Measurements from ENCODE around the gene CLMP.
"Not testable (repeated sequence)": the region's sequence is repeated elsewhere in the genome, so short reads cannot be mapped to it uniquely, and the experiment has no call there.

Gene CLMP

GRCh38 chr11:123217897-123218296 lies 22.8 kb upstream of the CLMP start:
- FAIRE-seq = no peak

DNA sequence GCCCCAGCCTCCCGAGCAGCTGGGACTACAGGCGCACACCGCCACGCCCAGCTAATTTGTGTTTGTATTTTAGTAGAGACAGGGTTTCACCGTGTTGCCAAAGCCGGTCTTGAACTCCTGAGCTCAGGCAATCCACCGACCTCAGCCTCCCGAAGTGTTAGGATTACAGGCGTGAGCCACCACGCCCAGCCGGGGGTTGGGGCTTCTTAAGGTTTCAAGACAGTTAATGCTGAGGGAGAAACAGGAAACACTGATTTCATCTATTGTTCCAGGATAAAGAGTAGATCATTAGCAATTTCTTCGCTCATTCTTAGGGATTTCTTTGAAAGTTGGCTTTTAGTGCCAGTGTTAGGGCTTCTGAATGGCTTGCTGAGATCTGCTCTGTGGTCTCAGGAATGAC lies 21.2 kb upstream of the CLMP start:
- no peak for FAIRE-seq

- no peak for FAIRE-seq
Measured at GRCh38 chr11:123214940-123215339, 19.9 kb upstream of the CLMP start.

DNA sequence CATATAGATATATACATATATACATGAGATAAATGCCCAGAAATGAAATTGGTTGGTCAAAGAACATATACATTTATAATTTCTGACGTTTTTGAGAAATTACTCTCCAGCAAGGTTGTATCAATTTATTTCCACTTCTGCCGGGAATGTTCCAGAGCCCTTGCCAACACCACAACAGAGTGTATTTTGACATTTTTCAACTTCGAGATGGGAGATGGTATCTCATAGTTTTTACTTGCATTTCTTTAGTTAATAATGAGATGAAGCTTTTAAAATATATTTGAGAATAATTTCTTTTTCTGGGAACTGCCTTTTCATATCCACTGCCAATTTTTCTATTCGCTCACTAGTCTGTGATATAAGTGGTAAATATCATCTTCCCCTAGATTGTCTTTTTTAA lies 19.3 kb upstream of the CLMP start:
- FAIRE-seq = no peak

DNA sequence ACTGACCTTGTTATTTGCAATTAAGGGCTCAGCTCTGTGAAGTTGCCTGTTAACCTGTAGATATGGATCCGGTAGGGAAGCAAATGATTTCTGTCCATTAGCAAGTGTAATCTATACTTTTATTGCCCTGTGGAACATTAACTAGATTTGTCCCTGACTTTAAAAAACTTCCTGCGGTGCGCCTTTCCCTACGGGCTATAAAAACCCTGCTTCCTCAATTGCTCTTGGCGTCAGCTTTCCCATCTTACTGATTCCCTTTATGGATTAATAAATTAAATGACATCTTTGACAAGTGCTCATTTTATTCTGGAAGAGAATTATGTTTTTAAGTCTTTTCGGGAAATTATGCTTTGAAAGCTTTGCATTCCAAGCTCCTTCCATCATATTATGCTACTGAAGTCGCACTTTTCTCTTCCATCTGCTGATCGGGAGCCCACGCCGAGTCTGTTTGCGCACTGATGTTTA lies 18.3 kb upstream of the CLMP start:
- FAIRE-seq = no peak

- FAIRE-seq = no peak
Measured at GRCh38 chr11:123212406-123212805, 17.4 kb upstream of the CLMP start.

DNA sequence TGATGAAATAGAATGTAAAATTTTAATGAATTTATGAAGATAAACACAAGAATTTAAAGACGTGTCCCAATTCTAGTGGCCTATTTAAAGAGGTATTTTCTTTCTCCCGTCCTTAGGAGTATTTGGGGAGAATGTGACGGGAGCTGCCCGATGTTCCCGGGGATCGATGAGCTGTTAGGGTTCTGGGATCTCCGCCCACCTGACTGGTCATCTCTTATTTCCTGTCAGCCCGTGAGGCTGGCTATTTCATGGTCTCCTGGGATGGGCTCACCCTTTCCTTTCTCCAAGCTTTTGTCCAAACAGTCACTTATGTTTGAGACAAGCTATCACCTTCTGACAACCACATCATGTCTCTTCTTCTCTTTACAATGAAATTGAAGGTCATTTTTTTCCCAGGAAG lies 16.9 kb upstream of the CLMP start:
- no peak for FAIRE-seq

DNA sequence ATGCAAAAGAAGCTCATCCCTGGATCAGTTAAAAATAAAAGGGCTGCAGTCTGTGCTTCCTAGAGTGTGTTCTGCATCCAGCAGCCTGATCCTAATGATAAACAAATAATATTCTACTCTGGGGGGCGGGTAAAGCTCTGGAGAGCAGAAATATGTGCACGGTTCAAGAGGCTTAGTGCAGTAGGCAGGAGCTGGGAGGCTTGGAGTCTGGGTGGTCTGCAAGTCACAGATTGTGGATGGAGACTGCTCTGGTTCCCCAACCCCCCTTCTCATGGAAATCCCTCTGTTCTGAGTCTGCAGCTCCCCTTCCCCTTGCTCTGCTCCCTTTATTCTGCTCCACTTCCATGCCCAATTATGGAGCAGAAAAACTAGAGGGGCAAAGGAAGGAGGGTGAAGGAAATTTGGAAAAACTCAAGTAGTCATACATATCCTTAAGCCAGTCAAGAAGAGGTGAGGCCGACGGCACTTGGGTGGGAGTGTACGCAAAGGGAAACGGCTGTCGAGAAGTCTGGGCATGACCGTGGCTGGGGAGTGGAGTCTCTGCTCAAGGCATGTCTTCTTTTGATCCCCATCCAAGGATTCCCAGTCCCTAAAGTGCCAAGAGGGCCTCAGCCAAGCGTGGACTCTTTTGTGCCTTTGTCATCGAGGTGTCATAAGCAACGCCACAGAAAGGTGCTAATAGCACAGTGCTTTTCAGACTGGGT lies 16.3 kb upstream of the CLMP start:
- FAIRE-seq = no peak

DNA sequence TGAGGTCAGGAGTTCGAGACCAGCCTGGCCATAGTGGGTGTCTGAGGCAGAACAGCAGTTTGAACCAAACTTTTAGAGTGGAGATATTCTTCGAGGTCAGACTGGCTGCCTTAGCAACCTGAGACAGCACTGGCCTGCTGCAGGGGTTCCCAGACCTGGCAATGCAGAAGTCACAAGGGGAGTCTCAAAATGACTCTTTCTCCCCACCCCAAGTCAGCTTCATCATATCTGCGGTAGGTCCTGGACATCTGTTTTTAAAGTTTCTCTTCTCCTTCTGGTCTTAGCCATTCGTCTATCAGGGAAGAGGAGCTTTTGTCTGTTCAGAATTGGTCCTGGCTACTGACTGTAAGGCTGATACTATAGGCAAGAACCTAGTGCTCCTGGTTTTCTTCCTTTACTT lies 14.5 kb upstream of the CLMP start:
- FAIRE-seq = no peak

GRCh38 chr11:123206791-123207434 lies 11.9 kb upstream of the CLMP start:
- FAIRE-seq = no peak

DNA sequence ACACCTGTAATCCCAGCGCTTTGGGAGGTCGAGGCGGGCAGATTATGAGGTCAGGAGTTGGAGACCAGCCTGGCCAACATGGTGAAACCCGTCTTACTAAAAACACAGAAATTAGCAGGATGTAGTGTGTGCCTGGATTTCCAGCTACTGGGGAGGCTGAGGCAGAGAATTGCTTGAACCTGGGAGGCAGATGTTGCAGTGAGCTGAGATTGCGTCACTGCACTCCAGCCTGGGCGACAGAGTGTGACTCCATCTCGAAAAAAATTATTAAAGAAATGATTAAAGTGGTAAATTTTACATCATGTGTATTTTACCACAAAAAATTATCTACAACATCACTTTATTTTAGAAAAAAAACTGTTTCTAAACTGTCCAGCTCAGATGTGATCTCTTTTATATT lies 11.0 kb upstream of the CLMP start:
- not testable (repeated sequence) for FAIRE-seq

DNA sequence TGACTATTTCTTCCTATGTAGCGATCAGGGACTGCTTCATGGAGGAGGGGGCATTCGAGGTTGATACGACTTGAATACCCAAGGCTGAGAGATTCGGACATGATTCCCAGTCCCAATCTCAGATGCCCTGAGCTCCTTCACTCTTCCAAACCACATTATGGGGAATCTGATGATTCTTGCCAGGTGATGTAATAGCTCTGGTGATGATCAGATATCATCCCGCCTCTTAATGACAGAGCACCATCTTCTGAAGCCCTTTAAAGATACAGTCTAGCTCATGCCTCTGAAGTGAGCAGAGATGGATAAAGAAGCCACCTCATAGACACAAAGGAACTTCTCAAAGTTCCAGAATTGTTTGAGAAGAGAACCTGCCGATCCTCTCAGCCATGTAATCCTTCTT lies 8.9 kb upstream of the CLMP start:
- FAIRE-seq = no peak

DNA sequence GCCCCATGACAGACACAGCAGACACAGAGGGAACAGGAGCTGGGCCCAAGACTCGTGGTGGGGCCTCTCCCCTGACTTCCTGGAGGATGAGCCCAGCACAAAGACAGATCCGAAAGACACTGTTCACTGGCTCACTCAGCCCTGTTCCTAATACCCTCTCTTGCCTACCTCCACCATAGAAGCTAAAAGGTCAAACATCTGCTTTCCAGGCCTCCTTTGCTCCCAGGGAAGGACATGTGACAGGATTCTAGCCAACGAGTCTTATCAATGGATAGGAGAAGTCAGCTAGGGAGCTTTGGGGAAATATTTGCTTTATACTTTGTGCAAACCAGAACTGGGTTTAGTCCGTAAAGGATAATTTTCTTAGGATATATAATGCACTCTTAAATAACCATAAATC lies 8.4 kb upstream of the CLMP start:
- no peak for FAIRE-seq

DNA sequence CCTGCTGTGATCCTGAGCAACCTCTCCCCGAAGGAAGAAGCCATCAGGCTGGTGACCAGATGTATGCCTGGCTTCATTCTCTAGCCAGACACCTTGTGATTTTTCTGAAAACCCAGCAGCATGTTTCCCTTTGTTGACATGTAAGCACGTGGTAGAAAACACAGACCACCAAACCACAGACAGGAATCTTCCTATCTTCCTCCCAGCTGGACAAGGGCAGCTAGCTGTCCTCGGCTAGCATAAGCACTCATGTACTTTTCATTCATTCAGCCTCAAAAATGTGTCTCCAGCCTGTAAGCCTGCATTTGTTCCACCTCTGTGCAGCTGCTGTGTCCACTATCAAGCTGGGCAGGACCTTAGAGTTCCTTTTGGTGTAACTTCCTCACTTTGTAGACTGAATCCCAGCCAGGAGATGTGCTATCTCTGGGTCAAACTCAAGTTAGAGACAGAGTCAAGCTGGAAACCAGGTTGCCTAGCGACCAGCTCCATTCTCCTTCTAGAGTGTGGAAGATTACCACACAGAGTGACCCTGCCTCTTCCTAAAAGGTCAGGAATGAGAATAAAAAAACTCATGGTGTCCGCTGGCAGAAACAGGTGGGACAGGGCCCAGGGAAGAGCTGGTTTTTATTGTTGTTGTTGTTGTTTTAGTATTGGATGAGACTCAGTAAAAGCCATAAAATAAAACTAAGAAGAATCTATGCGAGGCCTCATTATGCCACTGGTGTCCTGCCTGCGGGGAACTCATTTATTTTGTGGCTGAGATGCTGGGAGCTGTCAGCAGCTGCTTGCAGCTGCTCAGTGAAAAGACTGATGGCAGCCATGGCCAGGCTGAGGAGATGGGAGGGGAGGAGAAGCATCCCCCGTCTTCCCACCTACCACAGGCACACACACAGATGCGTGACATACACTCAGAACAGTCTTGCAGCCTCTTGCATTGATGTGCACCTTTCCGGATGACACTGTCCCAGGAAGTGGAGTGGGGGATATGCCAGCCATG lies 7.4 kb upstream of the CLMP start:
- FAIRE-seq = no peak

DNA sequence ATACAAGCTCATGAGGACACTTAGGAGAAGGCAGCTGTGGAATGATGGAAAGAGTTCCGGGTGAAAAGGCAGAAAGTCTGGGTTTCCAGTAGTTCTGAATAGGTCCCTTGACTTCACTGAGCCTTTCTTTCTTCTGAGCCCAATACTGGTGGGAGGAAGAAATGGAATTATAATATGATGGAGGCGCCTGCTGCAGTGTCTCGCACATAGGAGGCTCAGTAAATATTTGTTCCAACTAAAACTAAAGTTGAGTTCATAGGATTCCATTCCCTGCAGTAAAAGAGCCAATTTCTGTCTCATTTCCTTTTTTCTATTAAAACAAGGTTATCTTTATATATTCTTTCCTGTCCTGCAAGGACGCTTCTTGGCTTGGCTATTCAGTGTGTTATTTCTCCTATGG lies 5.2 kb upstream of the CLMP start:
- no peak for FAIRE-seq

DNA sequence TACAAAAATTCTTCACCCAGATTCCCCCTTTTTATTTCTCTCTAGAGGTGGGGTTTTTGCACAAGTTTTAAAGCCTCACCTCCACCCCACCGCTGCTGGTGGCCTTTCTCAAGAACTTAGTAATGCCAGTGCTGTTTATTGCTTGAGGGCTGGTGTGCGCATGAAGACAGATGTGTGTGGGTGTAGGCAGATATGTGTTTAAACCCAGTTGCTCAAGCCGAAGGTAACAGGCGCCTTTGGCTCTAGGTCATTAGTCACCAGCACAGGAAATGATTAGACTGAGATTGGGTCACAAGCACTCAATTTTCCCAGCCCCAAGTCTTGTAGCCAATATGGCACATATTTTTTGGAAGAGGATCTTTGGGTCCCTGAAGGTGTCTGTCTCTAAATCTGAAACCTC lies 2.7 kb upstream of the CLMP start:
- FAIRE-seq = no peak

- FAIRE-seq = no peak
Measured at GRCh38 chr11:123196060-123196714, 1.1 kb upstream of the CLMP start.

DNA sequence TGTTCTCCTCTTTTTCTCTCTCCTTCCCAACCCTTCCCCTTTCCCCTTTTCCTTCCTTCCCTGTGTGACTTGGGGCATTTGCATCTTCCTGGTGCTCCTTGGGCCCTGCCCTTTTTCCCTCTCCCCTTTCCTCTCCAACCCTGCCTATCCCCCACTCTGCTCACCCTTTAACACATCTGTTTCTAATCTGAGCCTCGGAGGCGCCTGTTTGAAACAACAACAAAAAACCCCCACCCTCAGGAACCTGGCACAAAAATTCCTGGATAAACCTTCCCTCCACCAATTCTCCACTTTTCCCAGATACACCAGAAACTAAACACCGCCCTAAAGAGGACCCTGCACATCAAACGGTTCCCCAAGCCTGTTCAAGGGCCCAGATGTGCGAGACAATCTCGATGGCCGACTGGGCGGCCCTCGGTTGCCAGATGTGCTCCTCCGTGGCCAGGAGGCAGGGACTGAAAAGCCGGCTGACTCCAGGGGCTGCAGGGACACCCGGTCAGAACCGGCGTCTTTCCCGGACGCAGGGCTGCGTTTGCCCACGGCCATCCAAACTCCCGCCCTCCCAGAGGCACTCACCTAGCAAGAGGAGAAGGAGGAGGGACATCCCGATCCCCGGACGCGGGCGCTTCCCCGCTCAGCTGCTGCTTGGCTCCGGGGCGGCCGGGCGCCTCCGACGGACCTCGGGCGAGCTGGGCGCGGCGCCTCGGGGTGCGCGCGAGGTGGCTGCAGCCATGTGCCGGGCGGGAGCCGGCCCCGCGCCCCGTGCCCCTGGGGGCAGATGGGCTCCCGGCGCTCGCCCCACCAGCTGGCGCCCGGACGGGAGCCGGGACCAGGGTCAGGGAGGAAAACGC lies 486 bp downstream of the CLMP start:
- no peak for FAIRE-seq

- no peak for FAIRE-seq
Measured at GRCh38 chr11:123193742-123194141, 1.3 kb downstream of the CLMP start.

DNA sequence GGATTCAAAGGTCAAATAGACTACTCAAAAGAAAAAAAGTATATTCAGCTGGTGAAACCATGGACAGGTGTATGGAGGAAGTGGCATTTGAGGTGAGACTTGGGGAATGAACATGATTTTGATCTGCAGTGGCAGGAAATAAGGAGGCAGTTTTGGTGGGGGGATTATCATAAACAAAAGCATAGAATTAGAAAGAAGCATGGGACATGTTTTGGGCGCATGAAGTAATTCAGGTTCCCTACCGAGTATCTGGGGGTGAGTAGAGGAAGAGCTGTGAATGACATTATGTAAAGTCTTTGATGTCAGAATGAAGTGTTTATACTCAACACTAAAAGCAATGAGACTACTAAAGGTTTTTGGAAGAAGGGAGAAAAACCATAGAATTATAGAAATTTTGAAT lies 3.1 kb downstream of the CLMP start:
- FAIRE-seq = no peak

DNA sequence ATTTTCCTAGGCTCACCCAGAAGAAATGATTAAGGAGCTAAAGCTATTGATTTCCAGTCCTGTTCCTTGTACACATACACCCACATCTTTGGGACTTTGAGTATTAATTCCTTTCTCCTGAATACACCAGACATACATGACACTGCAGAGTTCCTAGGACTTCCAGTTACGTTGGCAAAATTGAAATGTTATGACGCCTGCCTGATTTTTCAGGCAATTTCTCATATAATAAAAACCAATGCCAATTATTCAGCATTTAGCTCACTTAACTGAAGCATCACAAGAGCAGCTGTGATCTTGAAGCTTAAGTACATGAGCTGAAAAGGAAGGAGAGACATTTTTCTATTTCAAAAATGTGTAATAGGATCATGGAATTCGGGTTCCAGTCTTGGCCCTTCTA lies 4.5 kb downstream of the CLMP start:
- no peak for FAIRE-seq

Measured in endometrium (tissue), 2 donors.